HG03196 (cell line): ENCODE measurements around the gene MYL9.
A peak's percentile ranks its signal among the peaks of the same experiment; 100 is the strongest.
"Not testable (repeated sequence)": the region's sequence is repeated elsewhere in the genome, so short reads cannot be mapped to it uniquely, and the experiment has no call there.

Experiments
- ATAC-seq: cut with Tn5 transposase; IDR thresholded peaks from one replicate; pipeline ENCODE4 v1.9.1; 2021; ENCODE audit not compliant: unreplicated experiment

MYL9 gene

DNA sequence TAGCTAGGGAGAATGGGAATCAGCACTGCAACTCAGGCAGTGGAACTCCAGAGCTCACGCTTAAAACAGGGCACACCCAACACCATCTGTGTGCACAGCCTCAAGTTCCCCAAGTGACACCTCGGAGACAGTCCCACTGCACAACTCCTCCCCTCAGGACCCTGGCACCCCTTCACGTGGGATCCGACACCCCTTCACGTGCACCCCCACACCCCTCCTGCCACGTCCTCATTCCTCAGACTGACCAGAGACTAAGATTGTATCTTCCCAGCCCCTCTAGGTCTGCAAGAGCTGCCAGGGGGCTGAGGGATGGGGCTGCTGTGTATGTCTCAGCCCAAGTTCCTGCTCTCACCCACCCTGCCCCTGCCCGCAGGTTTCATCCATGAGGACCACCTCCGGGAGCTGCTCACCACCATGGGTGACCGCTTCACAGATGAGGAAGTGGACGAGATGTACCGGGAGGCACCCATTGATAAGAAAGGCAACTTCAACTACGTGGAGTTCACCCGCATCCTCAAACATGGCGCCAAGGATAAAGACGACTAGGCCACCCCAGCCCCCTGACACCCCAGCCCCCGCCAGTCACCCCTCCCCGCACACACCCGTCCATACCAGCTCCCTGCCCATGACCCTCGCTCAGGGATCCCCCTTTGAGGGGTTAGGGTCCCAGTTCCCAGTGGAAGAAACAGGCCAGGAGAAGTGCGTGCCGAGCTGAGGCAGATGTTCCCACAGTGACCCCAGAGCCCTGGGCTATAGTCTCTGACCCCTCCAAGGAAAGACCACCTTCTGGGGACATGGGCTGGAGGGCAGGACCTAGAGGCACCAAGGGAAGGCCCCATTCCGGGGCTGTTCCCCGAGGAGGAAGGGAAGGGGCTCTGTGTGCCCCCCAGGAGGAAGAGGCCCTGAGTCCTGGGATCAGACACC lies 7.6 kb downstream of the MYL9 start:
- ATAC-seq, result no peak

DNA sequence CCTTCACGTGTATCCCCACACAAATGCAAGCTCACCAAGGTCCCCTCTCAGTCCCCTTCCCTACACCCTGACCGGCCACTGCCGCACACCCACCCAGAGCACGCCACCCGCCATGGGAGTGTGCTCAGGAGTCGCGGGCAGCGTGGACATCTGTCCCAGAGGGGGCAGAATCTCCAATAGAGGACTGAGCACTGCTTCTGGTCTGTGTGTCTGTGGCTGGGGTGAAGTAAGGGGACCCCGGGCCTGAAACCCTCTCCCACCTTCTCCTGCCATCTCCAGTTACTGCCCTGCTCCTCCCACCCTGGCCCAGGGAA lies 8.3 kb downstream of the MYL9 start:
- no peak for ATAC-seq

DNA sequence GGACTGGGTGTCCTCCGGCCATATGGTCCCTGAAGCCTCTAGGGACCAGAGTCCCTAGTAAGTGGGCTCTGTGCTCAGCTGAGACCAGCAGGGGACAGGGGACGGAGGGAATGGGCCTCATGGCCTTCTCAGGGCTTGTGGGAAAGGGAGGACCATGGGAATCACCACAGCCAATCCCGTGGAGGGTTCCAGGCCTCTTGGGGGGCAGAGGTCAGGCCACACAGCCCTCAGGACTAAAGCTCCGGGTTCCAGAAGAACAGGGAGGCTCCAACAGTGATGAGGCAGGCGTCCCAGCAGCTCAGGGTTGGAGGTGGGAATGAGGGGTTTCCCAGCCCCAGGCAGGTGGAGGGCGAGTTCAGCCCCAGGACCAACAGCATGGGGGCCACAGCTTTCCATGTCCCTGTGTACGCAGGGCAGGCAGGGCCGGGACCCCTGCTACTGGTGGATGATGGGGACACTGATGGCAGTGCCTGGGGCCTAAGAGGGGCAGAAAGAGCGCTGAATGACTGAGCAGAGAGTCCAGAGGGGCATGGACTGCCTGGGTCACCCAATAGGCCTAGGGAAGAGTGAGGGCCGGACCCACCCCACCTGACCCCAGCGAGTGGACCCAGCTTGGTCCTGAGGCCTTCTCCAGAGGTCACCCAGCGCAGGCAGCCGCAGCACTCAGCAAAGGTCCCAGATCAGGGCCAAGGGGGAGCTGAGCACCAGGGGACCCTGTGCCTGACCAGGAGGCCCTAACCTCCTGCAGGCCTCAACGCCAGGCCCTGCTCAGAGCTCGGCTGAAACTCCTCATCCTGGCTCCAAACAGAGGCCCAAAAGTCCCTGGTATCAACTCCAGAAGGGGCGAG lies 8.8 kb downstream of the MYL9 start:
- ATAC-seq, result no peak

DNA sequence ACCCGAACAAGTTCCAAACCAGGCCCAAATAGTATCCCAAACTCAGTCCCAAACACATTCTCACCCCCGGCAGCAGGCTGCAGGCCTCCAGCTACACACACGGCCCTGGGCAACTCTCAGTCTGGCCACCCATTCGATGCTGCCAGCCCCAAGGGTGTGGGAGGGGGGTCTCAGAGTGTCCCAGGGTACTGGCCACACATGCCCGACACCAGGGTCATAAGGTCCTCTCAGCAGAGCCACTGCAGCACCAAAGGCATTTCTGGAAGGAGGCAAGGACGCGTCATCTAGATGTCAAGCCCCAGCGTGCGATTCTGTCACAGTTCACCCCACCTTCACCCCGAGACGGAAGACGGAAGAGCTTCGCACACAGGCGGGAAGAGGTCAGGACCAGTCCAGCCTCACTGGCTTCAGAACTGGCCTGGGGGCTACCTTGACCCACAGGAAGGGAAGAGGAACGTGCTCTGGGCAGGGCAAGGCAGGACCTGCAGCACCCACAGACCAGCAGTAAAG lies 9.5 kb downstream of the MYL9 start:
- no peak for ATAC-seq

DNA sequence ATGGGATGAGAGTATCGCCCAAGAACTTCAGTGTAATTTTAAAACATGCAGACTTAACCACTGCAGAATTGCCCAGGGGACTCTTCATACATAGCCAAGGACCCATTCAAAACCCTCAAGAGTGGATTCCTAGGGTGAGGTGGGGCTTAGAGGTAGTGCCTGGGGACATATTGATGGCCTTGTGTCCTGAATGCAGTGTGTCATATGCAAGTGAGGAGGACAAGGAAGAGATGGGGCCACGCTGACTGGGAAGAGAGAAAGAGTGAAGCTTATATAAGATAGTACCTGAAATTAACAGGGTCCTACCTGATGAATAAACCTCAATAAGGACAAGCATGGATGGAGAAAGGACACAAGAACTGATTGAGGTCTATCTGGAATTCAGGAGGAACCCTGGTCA lies 13.9 kb downstream of the MYL9 start:
- no peak for ATAC-seq

DNA sequence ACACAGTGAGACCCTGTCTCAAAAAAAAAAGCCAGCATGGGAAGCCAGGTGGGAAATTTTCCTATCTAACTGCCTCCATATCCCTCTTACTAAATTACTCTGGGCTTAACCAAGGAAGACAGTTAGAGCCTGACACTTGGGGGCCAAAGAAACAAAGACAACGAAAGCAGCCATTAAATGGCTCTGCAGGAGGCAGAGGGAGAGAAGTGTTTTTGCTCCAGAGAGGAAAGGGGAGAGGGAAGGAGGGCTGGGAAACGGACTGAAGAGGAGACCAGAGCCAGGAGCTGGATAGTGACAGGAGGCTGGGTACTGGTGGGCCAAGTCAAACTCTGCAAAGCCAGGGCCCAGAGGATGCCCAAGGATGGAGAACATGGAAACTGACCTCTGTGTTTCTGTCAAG lies 21.4 kb downstream of the MYL9 start:
- ATAC-seq, result no peak

DNA sequence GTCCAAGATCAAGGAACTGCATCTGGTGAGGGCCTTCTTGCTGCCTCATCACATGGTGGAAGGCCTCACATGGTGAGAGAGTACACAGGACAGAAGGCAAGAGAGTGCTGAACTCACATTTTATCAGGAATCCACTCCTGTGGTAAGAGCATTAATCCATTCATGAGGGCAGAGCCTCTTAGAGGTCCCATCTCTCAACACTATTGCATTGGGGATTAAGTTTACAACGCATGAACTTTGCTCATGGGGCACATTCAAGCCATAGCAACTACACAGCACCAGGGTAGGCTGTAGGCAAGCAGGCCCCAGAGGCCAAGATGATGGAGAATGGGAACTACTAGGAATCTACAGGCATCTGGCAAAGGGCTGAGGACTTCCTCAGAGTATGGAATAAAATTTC lies 22.1 kb downstream of the MYL9 start:
- ATAC-seq, result no peak

DNA sequence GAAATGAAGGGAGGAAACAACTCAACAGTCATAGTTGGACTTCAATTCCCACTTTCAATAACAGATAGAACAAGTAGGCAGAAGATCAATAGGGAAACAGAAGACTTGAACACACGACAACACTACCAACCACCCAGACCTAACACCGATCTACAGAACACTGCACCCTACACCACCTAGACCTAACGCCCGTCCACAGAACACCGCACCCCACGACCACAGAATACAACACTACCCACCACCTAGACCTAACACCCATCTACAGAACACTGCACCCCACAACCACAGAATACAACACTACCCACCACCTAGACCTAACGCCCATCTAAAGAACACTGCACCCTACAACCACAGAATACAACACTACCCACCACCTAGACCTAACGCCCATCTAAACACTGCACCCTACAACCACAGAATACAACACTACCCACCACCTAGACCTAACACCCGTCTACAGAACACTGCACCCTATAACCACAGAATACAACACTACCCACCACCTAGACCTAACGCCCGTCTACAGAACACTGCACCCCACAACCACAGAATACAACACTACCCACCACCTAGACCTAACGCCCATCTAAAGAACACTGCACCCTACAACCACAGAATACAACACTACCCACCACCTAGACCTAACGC lies 22.9 kb downstream of the MYL9 start:
- not testable (repeated sequence) for ATAC-seq

DNA sequence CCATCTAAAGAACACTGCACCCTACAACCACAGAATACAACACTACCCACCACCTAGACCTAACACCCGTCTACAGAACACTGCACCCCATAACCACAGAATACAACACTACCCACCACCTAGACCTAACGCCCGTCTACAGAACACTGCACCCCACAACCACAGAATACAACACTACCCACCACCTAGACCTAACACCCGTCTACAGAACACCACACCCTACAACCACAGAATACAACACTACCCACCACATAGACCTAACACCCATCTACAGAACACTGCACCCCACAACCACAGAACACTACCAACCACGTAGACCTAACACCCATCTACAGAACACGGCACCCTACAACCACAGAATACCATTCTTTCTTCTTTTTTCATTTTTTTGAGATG lies 23.4 kb downstream of the MYL9 start:
- not testable (repeated sequence) for ATAC-seq

DNA sequence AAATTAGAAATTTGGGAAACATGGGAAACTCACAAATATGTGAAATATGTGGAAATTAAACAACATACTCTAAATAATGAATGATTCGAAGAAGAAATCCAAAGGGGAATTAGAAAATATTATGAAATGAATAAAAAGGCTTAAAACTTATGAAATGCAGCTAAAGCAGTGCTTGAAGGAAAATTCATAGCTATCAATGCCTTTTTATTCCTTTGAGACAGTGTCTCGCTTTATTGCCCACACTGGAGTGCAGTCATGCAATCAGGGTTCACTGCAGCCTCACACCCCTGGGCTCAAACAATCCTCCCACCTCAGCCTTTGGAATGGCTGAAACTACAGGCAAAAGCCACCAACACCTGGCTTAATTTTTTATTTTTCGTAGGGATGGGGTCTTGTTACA lies 24.2 kb downstream of the MYL9 start:
- ATAC-seq, result no peak

DNA sequence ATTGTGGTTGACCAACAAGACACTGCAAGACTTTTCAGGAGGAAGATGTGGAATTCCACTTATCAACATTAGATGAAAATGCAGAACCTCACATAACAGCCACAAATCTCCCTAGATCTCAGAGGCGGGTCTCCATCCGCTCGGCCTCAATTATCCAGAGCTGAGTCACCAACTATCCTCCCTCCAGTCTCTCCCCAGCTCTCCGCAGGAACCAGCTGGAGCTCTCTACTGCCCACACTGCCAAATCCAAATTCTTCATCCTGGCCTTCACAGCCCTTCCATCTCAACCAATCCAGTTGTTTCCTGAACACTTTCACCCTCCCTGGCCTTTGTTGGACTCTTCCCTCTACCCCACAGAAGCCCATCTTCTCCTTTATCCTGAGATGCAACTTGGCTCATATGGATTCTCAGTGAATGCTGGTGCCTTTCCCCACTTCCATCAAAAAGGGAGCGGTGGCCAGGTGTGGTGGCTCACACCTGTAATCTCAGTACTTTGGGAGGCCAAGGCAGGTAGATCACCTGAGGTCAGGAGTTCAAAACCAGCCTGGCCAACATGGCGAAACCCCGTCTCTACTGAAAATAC lies 28.6 kb downstream of the MYL9 start:
- ATAC-seq, result no peak

DNA sequence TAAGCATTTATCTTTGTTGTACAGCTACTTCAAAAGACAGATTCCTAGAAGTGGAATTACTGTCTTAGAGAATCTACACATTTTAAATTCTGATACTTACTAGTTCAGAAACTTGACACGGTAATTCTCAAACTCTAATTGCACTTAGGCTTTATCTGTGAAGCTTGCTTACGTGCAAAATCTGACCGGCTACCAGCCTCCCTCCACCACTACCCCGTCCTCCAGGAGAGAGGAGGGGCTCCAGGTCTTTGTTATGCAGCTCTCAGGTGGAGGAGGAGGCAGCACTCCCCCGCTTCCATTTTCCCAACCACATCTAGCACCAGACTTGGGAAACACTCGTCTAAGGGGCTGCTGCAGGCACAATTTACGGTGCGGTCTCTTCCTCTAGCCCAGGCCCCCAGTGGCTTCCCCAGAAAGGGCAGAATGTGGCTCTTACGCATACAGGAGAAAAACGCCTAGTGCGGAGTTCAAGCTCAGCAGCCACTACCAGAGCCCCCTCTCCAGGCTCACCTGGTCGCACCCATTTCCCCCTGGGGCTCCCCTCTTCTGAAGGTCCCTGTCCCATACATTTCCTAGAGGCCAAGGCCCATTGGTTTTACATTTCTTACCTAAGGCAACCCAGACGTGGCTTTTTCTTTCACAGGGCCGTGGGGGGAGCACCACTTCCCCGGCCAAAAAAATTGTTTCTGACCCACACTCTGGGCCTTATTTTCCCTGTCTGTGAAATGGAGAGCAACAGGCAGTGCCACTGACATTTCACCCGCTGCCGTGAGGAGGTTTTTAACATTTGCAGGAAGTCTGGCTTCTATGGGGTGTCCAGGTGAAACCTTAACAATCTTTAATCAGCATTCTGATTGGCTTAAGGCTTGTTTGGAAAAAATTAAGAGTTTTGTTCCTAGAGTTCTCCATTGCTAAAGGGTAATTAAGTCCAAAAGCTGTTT lies 30.5 kb downstream of the MYL9 start:
- ATAC-seq, result no peak

DNA sequence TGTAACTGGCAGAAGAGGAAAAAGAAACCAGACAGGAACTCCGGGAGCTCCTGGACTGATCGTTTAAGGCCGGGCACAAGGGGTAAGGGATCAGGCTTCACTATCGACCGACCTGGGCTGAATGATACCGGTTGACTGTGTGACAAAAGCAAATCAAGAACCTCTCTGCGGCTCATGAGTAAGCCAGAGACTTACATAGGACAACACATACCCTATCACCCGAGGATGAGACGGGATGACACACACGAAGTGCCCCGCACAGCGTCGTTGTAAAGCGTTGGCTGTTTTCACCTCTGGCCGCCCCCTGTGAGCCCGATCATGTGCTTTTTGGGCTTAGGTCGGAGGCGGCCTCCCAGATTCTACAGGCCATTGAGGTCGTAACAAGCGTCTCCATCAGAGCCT lies 31.4 kb downstream of the MYL9 start:
- peak; percentile 14 for ATAC-seq

DNA sequence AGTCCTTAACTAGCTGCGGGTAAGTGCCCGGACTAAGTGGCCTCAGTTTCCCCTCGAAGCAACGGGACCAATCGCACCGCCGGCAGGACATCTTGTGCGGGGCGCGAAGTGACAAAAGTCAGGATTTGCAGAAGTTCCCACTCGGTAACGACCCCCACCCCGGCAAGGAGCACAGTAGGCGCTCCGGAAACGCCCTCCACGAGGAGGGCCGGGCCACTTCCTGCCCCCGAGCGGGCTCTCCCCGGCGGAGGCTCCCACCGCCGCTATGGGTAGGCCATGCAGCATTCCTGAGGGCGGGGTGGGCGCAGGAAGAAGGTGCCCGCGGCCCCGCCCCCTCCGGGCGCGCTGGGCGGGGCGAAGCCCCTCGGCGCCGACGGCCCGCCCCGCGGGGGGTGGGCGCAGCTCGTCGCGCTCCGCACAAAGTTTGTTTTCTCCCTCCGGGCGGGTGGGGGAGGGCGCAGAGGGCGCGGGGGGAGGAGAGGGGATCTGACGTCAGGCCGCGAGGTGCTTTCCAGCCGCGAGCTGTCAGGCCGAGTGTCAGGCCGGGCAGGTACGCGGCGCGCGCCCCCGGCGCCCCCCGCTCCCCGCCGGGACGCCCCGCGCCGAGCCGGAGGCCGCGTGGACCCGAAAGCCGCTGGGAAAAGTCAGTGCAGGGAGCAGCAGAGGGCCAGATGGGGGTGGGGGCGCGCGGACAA lies 31.9 kb downstream of the MYL9 start, which contains the start of gene TGIF2:
Gene TGIF2 (plus strand): TSS at position 495 of the 695 bp plus-strand sequence. CDS start 5,178 bp downstream, outside the sequence.
- peak; percentile 64 for ATAC-seq

DNA sequence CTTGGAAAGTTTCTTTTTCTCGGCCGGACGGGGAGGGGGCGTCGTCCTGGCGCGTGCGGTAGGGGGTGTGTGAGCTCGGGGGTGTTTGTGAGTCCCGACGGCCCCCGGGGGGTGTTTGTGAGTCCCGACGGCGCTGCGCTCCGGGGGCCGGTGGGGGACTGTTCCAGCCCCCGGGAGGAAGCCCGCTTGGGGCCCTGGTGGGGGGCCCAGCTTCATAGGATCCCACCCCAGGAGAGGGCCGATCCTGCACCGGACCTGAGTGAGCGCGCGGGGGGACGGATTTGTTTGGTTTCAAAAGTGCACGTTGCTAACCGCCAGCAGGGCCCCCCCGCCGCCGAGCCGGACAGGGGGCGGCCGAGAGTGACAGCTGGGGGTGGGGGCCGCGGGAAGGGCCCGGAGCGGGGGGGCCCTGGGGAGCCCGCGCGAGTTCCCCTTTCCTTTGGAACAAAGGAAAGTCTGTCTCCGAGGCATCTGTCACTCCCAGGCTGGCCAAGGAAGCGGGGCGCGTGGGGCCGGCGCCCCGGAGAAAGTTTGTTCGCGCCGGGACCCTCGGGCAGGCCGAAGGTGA lies 32.6 kb downstream of the MYL9 start:
- ATAC-seq, result no peak

DNA sequence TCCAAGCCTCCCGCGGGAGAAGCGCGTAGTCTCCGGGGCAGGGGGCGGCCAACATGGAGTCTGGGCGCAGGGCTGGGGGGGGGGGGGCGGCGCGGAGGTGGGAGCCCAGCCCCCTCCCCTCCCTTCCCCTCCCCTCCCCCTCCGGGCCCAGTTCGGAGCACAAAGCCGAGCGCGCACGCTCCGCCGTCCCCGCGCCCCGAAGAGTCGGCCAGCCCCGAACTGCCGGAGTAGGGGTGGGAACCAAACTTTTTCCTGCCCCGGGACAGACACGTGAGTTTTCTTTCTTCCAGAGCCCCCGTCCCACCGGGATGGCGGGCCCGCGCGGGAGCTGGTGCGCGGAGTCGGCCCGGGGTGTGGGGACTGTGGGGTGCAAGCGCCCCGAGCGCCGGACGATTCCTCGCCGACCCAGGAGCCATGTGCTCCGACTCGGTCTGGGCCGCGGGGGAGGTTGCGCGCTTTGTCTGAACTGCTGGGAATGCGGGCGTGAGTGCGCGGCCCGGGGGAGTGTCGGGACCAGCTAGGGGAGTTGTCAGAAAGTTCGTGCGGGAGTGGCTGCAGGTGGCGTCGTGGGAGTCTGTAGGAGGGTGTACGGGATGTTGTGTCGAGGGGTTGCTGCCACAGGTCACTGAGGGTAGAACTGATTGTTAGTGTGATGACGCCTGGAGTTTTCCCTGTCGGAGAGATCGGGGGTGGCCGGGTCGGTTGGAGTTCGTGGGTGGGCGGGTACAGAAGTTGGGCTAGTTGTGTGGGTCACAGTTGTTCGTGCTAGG lies 33.2 kb downstream of the MYL9 start:
- no peak for ATAC-seq

DNA sequence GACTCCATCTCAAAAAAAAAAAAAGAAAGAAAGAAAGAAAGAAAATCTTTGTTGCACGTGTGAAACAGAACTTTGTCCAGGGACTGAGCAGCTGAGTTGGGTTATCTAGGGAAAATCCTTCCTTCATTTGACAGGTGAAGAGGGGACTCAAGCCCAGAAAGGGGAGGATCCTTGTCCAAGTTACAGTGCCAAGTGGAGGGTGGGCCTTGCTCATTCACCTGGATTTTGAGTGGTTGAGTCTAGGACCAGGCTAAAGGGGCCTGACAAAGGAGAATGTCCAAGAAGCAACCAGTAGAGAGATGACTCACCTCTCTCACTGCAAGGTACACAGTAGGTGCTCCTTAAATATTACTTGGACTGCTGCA lies 34.7 kb downstream of the MYL9 start:
- no peak for ATAC-seq

DNA sequence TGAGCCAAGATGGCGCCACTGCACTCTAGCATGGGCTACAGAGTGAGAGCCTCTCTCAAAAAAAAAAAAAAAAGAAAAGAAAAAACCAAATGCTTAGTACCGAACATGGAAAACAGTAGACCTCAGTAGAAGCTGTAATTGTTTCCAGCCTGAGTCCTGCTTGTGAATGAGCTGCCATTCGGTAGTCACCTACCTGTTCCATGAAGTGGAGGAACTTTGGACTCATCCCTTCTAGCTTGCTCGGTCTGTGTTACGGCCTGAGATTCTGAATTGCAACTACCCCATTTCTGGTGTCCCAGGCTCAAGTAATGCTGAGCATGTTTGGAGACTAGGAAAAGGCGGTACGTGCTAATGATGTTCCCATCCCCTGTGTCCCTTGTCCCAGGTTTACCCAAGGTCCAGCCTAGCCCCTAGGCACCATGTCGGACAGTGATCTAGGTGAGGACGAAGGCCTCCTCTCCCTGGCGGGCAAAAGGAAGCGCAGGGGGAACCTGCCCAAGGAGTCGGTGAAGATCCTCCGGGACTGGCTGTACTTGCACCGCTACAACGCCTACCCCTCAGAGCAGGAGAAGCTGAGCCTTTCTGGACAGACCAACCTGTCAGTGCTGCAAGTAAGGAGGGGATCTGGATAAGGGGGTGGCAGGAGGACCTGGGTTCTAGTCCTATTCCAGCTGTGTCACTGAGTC lies 37.2 kb downstream of the MYL9 start:
- ATAC-seq, result no peak
